ENCODE measurements around the gene ABCC9.
"Not testable (repeated sequence)": the region's sequence is repeated elsewhere in the genome, so short reads cannot be mapped to it uniquely, and the experiment has no call there.

Gene ABCC9

DNA sequence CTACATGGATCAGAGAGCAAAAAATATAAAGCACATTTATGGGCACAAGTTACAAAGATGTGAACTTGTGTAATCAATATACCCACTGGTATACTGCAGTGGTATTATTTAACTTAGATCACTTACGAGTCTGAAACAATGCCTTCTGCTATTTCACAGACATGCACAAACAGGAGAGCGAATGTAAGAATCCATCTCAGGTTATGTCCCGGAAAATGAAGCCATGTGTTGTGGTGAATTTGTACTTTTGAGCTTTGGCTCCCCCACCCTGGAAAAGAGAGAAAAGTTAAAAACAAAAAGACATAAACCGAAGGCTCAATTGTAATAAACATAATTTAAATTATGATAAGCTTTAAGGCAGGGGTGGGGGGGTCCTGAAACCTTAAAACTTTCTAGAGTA is 7.6 kb downstream of the ABCC9 start:
- no peak for DNase-seq

GRCh38 chr12:21929972-21930371 is 11.3 kb downstream of the ABCC9 start:
- DNase-seq: not testable (repeated sequence)

DNA sequence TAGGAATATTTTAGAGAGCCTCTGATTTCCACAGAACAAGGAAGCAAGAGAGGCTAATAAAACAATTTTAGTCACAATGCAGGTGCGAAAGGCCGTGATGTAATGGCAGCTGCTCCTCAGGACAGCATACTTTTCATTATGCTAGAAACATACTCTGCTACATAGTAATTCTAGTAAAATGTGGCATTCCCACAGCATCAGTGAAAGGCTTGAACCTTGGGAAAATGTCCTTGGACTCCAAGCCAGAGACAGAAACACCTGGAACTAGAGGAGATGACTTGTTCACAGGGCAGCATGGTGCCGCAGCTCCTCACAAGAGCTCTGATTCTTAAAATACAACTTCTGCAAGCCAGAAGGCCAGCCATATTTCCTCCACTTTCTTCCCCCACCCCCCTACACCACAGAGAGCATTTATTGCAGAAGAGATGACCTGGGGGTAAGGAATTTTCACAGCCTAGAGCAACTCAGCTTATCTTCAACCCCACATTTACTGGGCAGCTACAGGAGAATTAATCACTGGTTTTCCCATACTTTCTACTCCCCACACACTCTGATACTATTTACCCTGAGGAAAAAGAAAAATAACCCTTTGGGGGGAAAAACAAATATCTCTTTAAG is 15.8 kb downstream of the ABCC9 start:
- DNase-seq: no peak

DNA sequence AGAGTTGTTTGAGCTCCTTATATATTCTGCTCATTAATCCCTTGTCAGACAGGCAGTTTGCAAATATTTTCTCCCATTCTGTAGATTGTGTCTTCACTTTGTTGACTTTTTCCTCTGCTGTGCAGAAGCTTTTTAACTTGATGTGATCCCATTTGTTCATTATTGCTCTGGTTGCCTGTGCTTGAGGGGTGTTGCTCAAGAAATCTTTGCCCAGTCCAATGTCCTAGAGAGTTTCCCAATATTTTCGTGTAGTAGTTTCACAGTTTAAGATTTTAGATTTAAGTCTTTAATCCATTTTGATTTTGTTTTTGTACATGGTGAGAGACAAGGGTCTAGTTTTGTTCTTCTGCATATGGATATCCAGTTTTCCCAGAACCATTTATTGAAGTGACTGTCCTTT is 19.8 kb downstream of the ABCC9 start:
- DNase-seq: no peak

DNA sequence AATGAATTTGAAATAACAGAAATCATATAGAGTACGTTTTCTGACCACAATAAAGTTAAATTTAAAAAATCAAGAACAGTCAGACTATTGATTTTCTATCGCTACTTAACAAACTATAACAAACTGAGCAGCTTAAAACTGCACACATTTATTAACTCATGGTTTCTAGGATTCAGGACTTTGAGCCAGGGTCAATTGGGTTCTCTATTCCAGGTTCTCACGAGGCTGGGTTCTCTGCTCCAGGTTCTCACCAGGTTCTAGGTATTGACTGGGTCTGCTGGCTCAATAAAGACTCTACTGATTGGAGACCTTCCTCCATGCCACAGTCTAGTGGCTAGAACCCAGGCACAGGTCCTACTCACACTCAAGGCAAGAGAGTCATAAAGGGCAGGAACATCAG is 22.8 kb downstream of the ABCC9 start:
- no peak for DNase-seq

DNA sequence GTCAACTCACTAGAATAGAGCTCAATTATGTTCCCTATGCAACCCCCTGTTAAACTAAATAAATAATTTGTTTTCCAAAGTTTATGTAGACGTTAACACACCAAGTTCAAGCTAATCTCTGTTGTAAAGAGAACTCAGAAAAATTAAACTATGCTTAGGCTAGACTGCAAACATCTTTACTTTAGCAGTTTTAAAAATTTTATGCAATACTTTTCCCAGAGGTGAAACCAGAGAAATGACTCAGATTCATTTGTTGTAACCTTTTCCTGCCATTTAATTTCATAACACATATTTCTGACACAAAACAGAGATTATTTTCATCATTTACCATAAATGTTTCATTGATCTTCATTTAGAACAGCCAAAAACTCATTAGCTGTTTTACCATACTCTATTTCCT is 27.4 kb downstream of the ABCC9 start:
- no peak for DNase-seq

- DNase-seq: peak; percentile 77
Measured at GRCh38 chr12:21912318-21912717, 28.9 kb downstream of the ABCC9 start.

DNA sequence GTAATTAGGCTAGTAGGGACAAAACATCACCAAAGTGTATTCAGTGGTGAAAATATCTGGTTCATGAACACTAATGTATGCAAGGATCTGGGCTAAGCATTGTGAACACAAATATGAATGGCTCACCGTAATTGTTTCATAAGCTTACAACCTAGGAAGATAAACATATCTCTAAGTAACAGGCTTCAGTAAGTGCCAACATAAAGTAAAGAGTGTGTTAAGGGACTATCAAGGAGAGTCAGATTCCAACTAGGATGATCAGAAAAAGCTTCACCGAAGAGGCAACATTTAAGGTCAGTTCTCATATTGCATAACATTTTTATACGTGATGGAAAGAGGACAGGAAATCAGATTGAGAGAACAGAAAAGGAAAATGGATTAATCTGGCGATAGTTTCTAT is 29.4 kb downstream of the ABCC9 start:
- no peak for DNase-seq

- peak; percentile 43 for DNase-seq
Measured at GRCh38 chr12:21910657-21911056, 30.6 kb downstream of the ABCC9 start.

- DNase-seq: no peak
Measured at GRCh38 chr12:21907948-21908837, 33.0 kb downstream of the ABCC9 start.

- peak; percentile 53 for DNase-seq
Measured at GRCh38 chr12:21906919-21907493, 34.2 kb downstream of the ABCC9 start.

GRCh38 chr12:21899532-21899931 is 41.7 kb downstream of the ABCC9 start:
- not testable (repeated sequence) for DNase-seq

DNA sequence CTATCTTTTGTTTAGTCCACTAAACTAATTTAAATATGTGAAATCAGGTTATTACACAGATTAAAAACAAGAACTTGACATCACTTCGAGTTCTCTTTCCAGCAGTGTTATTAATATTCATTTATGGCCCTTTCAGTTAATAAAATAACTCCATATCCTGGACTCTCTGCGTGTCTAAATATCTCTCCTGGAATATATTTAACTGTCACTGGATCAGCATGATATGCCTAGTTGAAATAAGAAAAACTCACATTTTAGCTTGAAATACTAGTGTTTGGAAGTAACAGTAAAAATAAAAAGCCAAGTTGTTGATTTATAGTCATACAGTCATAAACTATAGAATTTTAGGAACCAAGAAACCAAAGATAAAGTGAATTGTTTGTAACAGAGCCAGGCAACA is 45.6 kb downstream of the ABCC9 start:
- no peak for DNase-seq

GRCh38 chr12:21894792-21895595 is 46.2 kb downstream of the ABCC9 start:
- DNase-seq: no peak

- no peak for DNase-seq
Measured at GRCh38 chr12:21893924-21894323, 47.3 kb downstream of the ABCC9 start.

DNA sequence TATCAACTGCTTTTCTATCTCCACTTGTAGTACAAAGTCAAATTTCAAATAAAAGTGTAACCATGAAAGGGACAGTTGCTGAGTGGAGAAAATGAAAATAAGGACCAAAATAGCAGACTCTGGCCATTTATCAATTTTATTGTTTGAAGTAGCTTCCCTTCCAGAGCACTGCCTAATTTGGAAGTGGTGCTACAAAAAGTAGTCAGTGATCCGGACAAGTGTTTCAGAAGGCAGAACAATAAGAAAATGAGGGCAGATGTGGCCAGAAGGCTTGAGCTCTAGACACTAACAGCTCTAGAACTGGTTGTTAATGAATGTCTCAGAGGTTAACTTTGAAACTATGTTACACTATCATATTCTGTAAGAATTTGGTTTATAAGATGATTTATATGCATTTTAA is 48.9 kb downstream of the ABCC9 start:
- DNase-seq: no peak

DNA sequence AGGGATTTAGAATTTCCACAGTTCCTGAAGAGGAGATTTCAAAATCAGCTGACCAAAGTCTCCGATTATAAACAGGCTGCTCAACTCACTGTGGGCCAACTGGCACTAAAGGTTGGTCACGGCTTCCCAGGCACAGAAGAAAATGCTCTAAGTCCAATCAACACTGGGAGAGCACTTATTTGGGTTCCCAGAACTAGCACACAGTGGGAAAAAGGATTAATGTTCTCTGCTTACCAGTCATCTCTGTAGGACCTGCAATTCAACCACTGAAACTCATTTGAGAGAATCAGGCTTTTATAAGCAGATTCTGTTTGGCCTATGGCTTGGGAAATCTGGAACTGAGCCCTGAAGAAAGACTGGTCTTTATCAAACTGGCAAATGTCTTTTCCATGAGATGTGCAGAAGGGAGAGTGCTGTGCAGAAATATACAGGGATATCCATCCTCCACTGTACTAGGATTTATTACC is 49.4 kb downstream of the ABCC9 start:
- no peak for DNase-seq

- DNase-seq: no peak
Measured at GRCh38 chr12:21888276-21888863, 52.9 kb downstream of the ABCC9 start.

DNA sequence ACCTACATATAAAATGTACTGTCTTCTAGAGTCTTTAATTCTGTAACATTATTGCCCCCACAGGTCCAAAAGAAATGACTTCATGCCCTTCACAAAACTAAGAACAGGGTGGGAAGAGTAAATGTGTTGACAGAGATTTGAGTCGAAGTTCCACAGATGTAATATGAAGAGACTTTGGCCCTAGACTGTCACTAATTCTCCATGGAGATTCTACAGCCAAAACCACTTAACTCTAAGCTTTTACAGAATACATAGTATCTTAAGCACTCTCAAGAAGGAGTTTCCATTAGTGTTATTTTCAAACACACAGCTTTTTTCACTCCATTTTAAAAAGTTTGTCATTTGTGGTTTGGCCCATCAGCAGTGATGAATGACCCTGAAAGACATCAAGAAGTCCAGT is 56.3 kb downstream of the ABCC9 start:
- no peak for DNase-seq

DNA sequence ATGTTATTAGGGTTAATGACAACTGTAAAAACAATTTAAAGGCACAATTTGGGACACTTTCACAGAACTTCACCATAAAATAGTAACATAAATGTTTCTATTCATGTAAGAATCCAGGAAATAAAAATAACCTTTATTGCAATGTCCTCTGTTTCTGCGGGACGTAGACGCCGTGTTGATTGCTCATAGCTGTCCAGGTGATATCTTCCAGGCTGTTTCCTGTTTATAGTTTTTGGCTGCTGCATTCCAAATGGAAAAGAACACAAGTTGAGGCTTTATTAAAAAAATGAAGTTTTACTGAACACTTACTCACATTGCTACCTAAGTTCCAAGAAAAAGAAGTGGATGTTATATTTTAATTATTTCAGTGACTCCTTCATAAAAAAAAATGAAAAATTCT is 58.6 kb downstream of the ABCC9 start:
- no peak for DNase-seq

GRCh38 chr12:21881965-21882364 is 59.3 kb downstream of the ABCC9 start:
- no peak for DNase-seq

DNA sequence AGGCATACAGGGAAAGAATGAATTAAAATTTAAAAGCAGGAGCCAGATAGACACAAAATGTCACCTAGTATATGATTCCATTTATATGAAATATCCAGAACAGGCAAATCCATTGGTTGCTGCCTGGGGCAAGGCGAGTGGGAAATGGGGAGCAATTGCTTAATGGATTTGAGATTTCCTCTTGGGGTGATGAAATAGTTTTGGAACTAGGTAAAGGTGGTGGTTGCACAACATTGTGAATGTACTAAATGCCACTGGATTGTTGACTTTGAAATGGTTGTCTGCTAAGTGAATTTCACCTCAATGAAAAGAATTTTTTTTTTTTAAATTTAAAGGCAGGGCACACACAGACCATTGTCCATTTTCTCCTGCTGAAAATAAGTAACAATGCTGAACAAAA is 61.9 kb downstream of the ABCC9 start:
- DNase-seq: no peak
